WTC11 (cell line): Measurements from ENCODE around the gene LPP.

Experiments
- ATF6 ChIP-seq: sonication (generic); formaldehyde crosslinking; IDR thresholded peaks from 2 replicates; pipeline ENCODE4 v1.8.1; 2023; ENCODE audit warnings: mild to moderate bottlenecking, missing genetic modification reagents
- TCF7 ChIP-seq: sonication (generic); formaldehyde crosslinking; IDR thresholded peaks from 2 replicates; pipeline ENCODE4 v1.8.0; 2022; ENCODE audit warnings: mild to moderate bottlenecking, low read depth, missing genetic modification reagents, moderate library complexity
- ZNF423 ChIP-seq: fragments of 250-450 bp; sonication (Bioruptor Pico); IDR thresholded peaks from 2 replicates; pipeline ENCODE4 v2.1.2; 2022; ENCODE audit warnings: mild to moderate bottlenecking, moderate library complexity

- no peak for TF ChIP-seq ZNF423
- no peak for TF ChIP-seq ATF6 (CRISPR knock-in tag)
- TF ChIP-seq TCF7 (CRISPR knock-in tag) = no peak
These were observed 431.2 kb downstream of the LPP start for GRCh38 chr3:188584958-188585689.
